Adrenal gland (tissue), 5 donors: ENCODE results near the gene OCLN.
"Not testable (repeated sequence)": the region's sequence is repeated elsewhere in the genome, so short reads cannot be mapped to it uniquely, and the experiment has no call there.

Experiments
- POLR2A ChIP-seq, 2 donors: fragments of 450-650 bp; IDR thresholded peaks; one replicate each; pipeline ENCODE4 v1.6.1; 2017; ENCODE audit warnings: antibody characterized with exemption in 2 of 2, mild to moderate bottlenecking in 2 of 2, moderate library complexity in 1 of 2
- TF ChIP-seq, protein P1 (sequence below), 6 experiments: fragments of 450-650 bp in 4 of 6; fragments of 200-600 bp in 2 of 6; sonication (generic) in 1 of 6; IDR thresholded peaks; 1 replicate in 5 of 6; 2 replicates in 1 of 6; pipeline versions ENCODE4 v1.5.1 to v1.8.0; 2016 to 2021; ENCODE audit warnings: antibody characterized with exemption in 6 of 6, mild to moderate bottlenecking in 2 of 6, moderate library complexity in 1 of 6
- donor health status: DM: no; HTN: no; CAD: no.

DNA sequence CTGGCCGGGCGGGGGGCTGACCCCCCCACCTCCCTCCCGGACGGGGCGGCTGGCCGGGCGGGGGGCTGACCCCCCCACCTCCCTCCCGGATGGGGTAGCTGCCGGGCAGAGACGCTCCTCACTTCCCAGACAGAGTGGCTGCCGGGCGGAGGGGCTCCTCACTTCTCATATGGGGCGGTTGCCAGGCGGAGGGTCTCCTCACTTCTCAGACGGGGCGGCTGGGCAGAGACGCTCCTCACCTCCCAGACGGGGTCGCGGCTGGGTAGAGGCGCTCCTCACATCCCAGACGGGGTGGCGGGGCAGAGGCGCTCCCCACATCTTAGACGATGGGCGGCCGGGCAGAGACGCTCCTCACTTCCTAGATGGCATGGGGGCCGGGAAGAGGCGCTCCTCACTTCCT, 23.0 kb downstream of the OCLN start:
- TF ChIP-seq POLR2A (IDR thresholded peaks at IDR 0.05): not testable (repeated sequence)
- TF ChIP-seq, protein P1, sequence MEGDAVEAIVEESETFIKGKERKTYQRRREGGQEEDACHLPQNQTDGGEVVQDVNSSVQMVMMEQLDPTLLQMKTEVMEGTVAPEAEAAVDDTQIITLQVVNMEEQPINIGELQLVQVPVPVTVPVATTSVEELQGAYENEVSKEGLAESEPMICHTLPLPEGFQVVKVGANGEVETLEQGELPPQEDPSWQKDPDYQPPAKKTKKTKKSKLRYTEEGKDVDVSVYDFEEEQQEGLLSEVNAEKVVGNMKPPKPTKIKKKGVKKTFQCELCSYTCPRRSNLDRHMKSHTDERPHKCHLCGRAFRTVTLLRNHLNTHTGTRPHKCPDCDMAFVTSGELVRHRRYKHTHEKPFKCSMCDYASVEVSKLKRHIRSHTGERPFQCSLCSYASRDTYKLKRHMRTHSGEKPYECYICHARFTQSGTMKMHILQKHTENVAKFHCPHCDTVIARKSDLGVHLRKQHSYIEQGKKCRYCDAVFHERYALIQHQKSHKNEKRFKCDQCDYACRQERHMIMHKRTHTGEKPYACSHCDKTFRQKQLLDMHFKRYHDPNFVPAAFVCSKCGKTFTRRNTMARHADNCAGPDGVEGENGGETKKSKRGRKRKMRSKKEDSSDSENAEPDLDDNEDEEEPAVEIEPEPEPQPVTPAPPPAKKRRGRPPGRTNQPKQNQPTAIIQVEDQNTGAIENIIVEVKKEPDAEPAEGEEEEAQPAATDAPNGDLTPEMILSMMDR (IDR thresholded peaks at IDR 0.05): not testable (repeated sequence)
